K562 treated with DMSO at 1 percent for 24 hours (cell line): ENCODE data around the gene SUCNR1. TPM values are rescaled to one million over a fixed set of nuclear protein-coding genes. Genes with fewer than 3 reads are reported as not detected.

Experiments used
- total RNA-seq: library from RNA; unstranded; fragments of 300-600 nt; gene quantifications from 2 replicates; pipeline ENCODE4 v1.2.3, GENCODE V29; 2022; ENCODE audit warnings: low read depth; ENCODE audit not compliant: insufficient read depth

The SUCNR1 gene, protein sequence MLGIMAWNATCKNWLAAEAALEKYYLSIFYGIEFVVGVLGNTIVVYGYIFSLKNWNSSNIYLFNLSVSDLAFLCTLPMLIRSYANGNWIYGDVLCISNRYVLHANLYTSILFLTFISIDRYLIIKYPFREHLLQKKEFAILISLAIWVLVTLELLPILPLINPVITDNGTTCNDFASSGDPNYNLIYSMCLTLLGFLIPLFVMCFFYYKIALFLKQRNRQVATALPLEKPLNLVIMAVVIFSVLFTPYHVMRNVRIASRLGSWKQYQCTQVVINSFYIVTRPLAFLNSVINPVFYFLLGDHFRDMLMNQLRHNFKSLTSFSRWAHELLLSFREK
- total RNA-seq, result 0.24 and 0.50 TPM in 2 replicates

DNA sequence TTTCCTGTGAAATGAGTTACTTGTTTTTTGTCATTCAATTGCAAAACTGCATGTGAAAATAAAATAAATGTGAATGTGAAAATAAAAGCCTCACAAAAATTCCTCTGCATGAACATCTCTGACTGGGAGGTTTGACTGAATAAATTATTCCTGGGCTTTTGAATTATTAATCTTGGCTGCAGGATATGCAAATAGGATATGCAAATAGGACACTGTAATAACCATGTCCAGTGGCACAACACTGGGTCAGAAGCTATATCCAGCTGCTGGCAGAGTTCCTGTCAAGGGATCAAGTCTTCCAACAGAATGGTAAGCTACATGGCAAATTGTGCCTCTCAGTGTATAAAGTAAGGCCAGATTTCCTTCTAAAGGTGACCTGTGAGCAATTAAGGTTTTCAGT lies at the start of gene SUCNR1:
SUCNR1 (plus strand) TSS at position 246 of the 400 bp plus-strand sequence. CDS start 6,250 bp downstream, outside the sequence.

Other genes starting within 250 kb of the SUCNR1 start
- gene AADACL2, start 139.7 kb upstream of the SUCNR1 start, total RNA-seq, result not detected in 2 replicates
- gene AADAC, start 59.5 kb upstream of the SUCNR1 start, total RNA-seq, result not detected in 2 replicates